Sigmoid colon (tissue), 7 donors: Measurements from ENCODE around the gene RGS11. TPM values are rescaled to one million over a fixed set of nuclear protein-coding genes. Genes with fewer than 3 reads are reported as not detected.

Experiments
- DNase-seq: peaks from one replicate; pipeline ENCODE4 v3.0.0-alpha.2; 2019
- H3K27ac ChIP-seq, 4 donors: fragments of 200-600 bp; sonication (generic); one replicate each; pipeline ENCODE4 v1.5.1; 2016 to 2019; ENCODE audit warnings: mild to moderate bottlenecking in 1 of 4
- H3K27me3 ChIP-seq, 3 donors: fragments of 200-600 bp; sonication (generic); one replicate each; pipeline ENCODE4 v1.5.1; 2019; ENCODE audit warnings: mild to moderate bottlenecking in 1 of 3
- H3K36me3 ChIP-seq, 4 donors: fragments of 200-600 bp; sonication (generic); one replicate each; pipeline ENCODE4 v1.5.1; 2016 to 2019
- H3K4me1 ChIP-seq, 4 donors: fragments of 200-600 bp; sonication (generic); one replicate each; pipeline ENCODE4 v1.5.1; 2017 to 2019
- H3K4me3 ChIP-seq, 4 donors: fragments of 200-600 bp; sonication (generic); one replicate each; pipeline ENCODE4 v1.5.1; 2017 to 2019; ENCODE audit warnings: mild to moderate bottlenecking in 2 of 4, moderate library complexity in 1 of 4
- H3K9me3 ChIP-seq, 4 donors: fragments of 200-600 bp in 3 of 4; sonication (generic) in 3 of 4; one replicate each; pipeline versions ENCODE4 v1.5.1 to v1.6.1; 2013 to 2019
- EP300 ChIP-seq, 4 donors: sonication (generic); formaldehyde crosslinking; IDR thresholded peaks; one replicate each; pipeline ENCODE4 v1.6.1; 2017; ENCODE audit warnings: antibody characterized with exemption in 4 of 4
- POLR2A ChIP-seq, 2 donors: fragments of 450-650 bp; IDR thresholded peaks; one replicate each; pipeline ENCODE4 v1.6.1; 2016; ENCODE audit warnings: antibody characterized with exemption in 2 of 2, mild to moderate bottlenecking in 2 of 2, moderate library complexity in 2 of 2
- POLR2AphosphoS5 ChIP-seq, 4 donors: sonication (generic); formaldehyde crosslinking; IDR thresholded peaks; one replicate each; pipeline ENCODE4 v1.6.1; 2017; ENCODE audit warnings: antibody characterized with exemption in 4 of 4
- WGBS, 2 donors: extraction: QIAGEN DNeasy Blood & Tissue Kit; methylation state at CpG; one replicate each; pipeline ENCODE4 v1.1.7; 2013; 5-methylcytosine and 5-hydroxymethylcytosine counted together
- intact Hi-C: fragments of 100-400 bp; cut with DNase I; formaldehyde crosslinking; loops from one replicate; pipeline ENCODE4 v1.15.1; 2023
- polyA plus RNA-seq, 3 donors: library from polyadenylated mRNA; stranded (reverse); fragments of 200-250 nt; gene quantifications; one replicate each; pipeline ENCODE4 v1.2.3, GENCODE V29; 2013
- total RNA-seq, 4 donors: library from RNA; depleted of rRNA; stranded (reverse); fragments of >200 nt; gene quantifications; one replicate each; pipeline ENCODE4 v1.1.0, GENCODE V29; 2016
- TF ChIP-seq, protein P1 (sequence below), 4 experiments: fragments of 450-650 bp in 3 of 4; fragments of 200-600 bp in 1 of 4; IDR thresholded peaks; one replicate each; pipeline ENCODE4 v1.5.1; 2016 to 2019; ENCODE audit warnings: antibody characterized with exemption in 4 of 4, mild to moderate bottlenecking in 3 of 4, moderate library complexity in 2 of 4
- donor health status: healthy with polysubstance abuse.
- donor health status: Bipolar disorder and iron deficiency.
- donor health status: healthy.

RGS11 gene
- total and polyA plus RNA-seq, 7 donors, result 0.23 to 24.9 (median 6.4) TPM

DNA sequence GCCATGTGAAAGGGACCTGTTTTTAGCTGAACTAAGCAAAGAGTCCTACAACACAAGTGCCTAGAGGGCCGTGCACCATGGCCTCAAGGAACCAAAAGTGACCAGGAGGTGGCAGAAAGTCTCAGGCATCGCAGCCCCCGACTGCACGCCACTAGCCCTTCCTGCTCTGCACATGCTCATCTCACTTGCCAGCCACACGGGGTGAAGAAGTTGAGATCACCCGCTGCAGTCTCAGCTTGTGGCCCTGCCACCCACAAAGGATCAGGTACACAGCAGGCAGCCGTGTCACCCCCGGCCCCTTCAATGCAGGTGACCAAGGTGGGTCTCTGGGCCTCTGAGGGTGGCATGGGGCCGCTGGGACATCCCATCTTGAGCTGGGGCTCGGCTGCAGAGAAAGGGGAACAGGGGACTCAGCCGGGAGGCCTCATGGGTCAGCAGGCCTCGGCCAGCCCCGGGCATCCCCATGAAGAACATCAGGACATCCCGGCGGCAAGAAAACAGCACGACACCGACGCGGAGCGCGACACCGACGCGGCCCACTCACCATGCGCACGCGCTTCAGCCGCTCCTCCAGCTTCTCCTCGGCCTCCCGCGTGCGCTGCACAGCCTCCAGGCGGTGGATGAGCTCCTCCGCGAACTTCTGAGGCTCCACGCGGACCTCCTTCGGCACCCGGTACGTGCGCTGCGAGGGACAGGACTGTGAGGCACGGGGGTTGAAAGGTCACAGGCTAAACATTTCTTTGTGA, 28.2 kb upstream of the RGS11 start:
- no peak for DNase-seq
- 90 to 92% methylated on average over 43 of the region's 43 CpGs for WGBS, 2 donors
- intact Hi-C loops, result no loop called here
- H3K27ac ChIP-seq, result no peak overlapping the region
- no peak for TF ChIP-seq POLR2AphosphoS5 (IDR thresholded peaks at IDR 0.05)
- no peak for TF ChIP-seq EP300 (IDR thresholded peaks at IDR 0.05)
- TF ChIP-seq, protein P1, sequence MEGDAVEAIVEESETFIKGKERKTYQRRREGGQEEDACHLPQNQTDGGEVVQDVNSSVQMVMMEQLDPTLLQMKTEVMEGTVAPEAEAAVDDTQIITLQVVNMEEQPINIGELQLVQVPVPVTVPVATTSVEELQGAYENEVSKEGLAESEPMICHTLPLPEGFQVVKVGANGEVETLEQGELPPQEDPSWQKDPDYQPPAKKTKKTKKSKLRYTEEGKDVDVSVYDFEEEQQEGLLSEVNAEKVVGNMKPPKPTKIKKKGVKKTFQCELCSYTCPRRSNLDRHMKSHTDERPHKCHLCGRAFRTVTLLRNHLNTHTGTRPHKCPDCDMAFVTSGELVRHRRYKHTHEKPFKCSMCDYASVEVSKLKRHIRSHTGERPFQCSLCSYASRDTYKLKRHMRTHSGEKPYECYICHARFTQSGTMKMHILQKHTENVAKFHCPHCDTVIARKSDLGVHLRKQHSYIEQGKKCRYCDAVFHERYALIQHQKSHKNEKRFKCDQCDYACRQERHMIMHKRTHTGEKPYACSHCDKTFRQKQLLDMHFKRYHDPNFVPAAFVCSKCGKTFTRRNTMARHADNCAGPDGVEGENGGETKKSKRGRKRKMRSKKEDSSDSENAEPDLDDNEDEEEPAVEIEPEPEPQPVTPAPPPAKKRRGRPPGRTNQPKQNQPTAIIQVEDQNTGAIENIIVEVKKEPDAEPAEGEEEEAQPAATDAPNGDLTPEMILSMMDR (IDR thresholded peaks at IDR 0.05), result no peak
- no peak for TF ChIP-seq POLR2A (IDR thresholded peaks at IDR 0.05)
- H3K9me3 ChIP-seq, result no peaks in the 10 kb centered on the region
- H3K4me3 ChIP-seq, result no peak overlapping the region
- H3K4me1 ChIP-seq, result no peaks in the 10 kb centered on the region
- peaks cover 0 to 53% (median 12%) of the 10 kb centered on the region in 4 donors for H3K36me3 ChIP-seq
- H3K27me3 ChIP-seq, result no peaks in the 10 kb centered on the region

GRCh38 chr16:301950-302349, 26.2 kb upstream of the RGS11 start:
- H3K4me3 ChIP-seq, result no peak overlapping the region
- no peak overlapping the region for H3K27ac ChIP-seq
- no peaks in the 10 kb centered on the region for H3K4me1 ChIP-seq
- peaks cover 0 to 52% (median 14%) of the 10 kb centered on the region in 4 donors for H3K36me3 ChIP-seq
- no peak for DNase-seq
- no peaks in the 10 kb centered on the region for H3K9me3 ChIP-seq
- intact Hi-C loops, result no loop called here
- TF ChIP-seq EP300 (IDR thresholded peaks at IDR 0.05), result no peak
- no peak for TF ChIP-seq POLR2A (IDR thresholded peaks at IDR 0.05)
- TF ChIP-seq POLR2AphosphoS5 (IDR thresholded peaks at IDR 0.05), result no peak
- TF ChIP-seq, protein P1 (IDR thresholded peaks at IDR 0.05), result no peak
- WGBS, 2 donors, result 97 to 98% methylated on average over 13 of the region's 13 CpGs
- H3K27me3 ChIP-seq, result no peaks in the 10 kb centered on the region

DNA sequence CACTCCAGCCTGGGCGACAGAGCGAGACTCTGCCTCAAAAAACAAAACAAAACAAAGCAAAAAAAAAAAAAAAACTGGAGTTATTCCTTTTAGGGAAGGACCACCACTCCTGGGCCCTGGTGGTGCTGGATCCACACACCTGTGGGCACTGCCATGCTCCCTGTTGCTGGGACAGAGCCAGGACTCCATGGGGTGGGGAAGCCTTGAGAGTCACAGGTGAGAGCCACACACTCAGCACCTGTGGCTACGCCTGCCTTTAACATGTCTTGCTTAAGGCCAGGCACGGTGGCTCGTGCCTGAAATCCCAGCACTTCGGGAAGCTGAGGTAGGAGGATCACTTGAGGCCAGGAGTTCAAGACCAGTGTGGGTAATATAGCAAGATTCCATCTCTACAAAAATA, 25.5 kb upstream of the RGS11 start:
- no peaks in the 10 kb centered on the region for H3K4me1 ChIP-seq
- H3K27ac ChIP-seq, result no peak overlapping the region
- no peak overlapping the region for H3K4me3 ChIP-seq
- H3K27me3 ChIP-seq, result no peaks in the 10 kb centered on the region
- TF ChIP-seq, protein P1 (IDR thresholded peaks at IDR 0.05), result no peak
- no peak for TF ChIP-seq POLR2AphosphoS5 (IDR thresholded peaks at IDR 0.05)
- no peak for TF ChIP-seq EP300 (IDR thresholded peaks at IDR 0.05)
- TF ChIP-seq POLR2A (IDR thresholded peaks at IDR 0.05), result no peak
- intact Hi-C loops, result no loop called here
- no peak for DNase-seq
- 96 to 97% methylated on average over 6 of the region's 6 CpGs for WGBS, 2 donors
- H3K9me3 ChIP-seq, result no peaks in the 10 kb centered on the region
- peaks cover 0 to 52% (median 18%) of the 10 kb centered on the region in 4 donors for H3K36me3 ChIP-seq

- no peak for TF ChIP-seq POLR2AphosphoS5 (IDR thresholded peaks at IDR 0.05)
- no peak for TF ChIP-seq POLR2A (IDR thresholded peaks at IDR 0.05)
- TF ChIP-seq EP300 (IDR thresholded peaks at IDR 0.05), result no peak
- TF ChIP-seq, protein P1 (IDR thresholded peaks at IDR 0.05), result no peak
- intact Hi-C loops, result no loop called here
- H3K9me3 ChIP-seq, result no peaks in the 10 kb centered on the region
- H3K4me1 ChIP-seq, result no peaks in the 10 kb centered on the region
- 95 to 97% methylated on average over 32 of the region's 32 CpGs for WGBS, 2 donors
- no peaks in the 10 kb centered on the region for H3K27me3 ChIP-seq
- DNase-seq, result no peak
- H3K27ac ChIP-seq, result no peak overlapping the region
- peaks cover 6 to 50% (median 20%) of the 10 kb centered on the region in 4 donors for H3K36me3 ChIP-seq
- no peak overlapping the region for H3K4me3 ChIP-seq
Measured at GRCh38 chr16:297832-298231, 22.1 kb upstream of the RGS11 start.
